T-helper 2 cell (primary cell): ENCODE data around the gene PLD5.

Experiments used
- DNase-seq, 5 experiments: peaks; one replicate each; pipeline versions ENCODE4 v3.0.0 to v3.0.0-alpha.2; 2012 to 2022
- total RNA-seq, 2 donors: gene quantifications; one replicate each; lab custom pipeline; 2026; lab: John Stamatoyannopoulos, UW

PLD5 gene
- 0 to 1.2 reads per million in 2 donors for total RNA-seq

DNA sequence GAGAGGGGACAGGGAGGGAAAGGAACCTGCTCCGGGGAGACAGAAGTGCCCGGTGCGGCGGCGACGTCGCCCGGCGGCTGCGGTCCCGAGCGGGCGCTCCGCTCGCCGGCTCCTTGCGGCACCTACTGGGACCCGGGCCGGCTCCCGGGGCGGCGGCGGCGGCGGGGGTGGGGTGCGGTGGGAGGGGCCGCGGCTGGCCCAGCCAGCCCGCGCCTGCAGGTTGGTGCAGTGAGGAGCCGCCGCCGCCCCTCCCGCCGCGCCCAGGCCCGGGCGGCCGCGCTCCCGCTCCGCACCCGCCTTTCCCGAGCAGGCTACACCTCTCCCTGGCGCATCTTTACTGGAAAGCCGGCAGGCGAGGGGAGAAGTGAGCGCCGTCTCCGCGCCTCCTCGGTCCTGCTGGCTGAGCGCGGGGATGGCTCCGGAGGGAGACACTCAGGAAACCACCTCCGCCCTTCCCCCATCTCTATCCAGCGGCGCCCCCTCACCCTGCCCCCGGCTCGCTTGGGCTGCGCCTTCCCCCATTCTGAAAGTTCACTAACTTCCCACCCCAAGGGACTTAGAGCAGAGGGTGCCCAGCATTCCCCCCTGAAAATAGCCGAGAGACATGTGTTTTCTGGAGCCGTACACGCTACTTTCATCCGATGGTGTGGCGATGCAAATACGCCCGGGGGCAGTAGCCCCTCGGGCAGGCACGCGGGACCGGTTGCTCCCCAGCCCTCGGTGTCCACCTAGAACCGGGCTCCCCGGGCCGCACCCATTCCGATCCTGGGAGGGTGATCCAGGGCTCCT, at the start of gene PLD5:
Gene PLD5, minus strand, starts transcription at position 127 of the 789 bp plus-strand sequence.
- DNase-seq, result peak in 1 of 5 experiments; percentile 3

GRCh38 chr1:242569867-242570266, 45.4 kb upstream of the PLD5 start:
- no peak for DNase-seq

DNA sequence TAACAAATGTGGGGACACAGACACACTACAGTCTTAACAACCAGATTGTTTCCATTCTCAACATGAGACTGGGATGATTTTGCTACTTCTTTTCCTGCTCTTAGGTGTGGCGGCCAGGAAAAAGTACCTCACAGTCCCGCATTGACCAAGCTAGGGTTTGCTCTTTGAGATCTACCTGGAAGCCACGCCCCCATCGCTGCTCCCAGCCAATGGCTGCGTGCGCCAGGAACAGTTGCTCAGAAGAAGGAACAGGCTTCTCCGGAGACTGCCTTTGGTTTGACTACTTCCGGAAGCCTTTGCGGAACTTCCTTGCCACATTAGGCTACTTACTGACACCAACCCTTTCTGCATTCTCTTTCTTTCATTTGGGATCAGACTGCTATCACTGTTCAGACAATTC, 44.2 kb upstream of the PLD5 start:
- no peak for DNase-seq

DNA sequence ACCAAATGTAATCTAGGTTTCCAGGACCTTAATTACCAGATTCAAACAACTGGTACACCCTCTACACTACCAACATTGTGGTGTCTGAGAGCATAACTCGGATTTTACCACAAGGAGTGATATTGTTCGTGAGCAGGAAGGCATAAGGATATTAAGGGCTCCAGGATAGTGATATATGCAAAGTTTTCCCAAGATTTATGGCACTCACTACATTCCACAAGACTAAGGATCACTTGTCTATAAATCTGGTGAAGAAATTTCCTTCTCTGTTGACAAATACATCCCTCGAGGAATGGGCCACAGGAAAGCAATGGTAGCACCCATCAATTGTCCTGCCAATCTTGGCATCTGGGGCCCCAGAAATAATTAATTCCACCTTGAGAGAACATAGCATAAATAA, 43.1 kb upstream of the PLD5 start:
- no peak for DNase-seq

- no peak for DNase-seq
These were observed 32.3 kb upstream of the PLD5 start for GRCh38 chr1:242556759-242557158.

GRCh38 chr1:242556276-242556675, 31.8 kb upstream of the PLD5 start:
- DNase-seq, result no peak

GRCh38 chr1:242554577-242554976, 30.1 kb upstream of the PLD5 start:
- DNase-seq, result no peak

GRCh38 chr1:242546849-242547729, 22.6 kb upstream of the PLD5 start:
- DNase-seq, result no peak

GRCh38 chr1:242546441-242546840, 21.9 kb upstream of the PLD5 start:
- no peak for DNase-seq

- DNase-seq, result no peak
These were observed 19.6 kb upstream of the PLD5 start for GRCh38 chr1:242544071-242544470.

DNA sequence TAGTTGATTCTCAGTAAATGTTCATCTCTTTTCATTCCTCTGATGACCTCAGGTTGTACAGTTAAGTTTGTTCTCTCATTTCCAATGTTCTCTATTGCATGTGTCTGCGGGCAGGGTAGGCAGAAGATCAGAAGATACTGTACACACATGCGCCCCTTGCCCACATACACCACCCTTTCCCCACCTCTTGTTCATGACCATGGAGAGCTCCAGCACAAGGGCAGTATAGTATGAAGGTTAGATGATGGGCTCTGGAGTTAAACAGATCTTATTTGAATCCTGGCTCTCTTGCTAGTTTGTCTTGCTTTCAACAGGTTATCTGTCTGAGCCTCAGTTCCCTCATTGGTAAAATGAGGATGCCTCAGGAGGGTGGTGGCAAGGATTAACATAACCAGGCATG, 17.8 kb upstream of the PLD5 start:
- no peak for DNase-seq

- DNase-seq, result no peak
These were observed 11.5 kb upstream of the PLD5 start for GRCh38 chr1:242535986-242536385.

- DNase-seq, result no peak
These were observed 10.3 kb upstream of the PLD5 start for GRCh38 chr1:242534753-242535152.

GRCh38 chr1:242530761-242531160, 6.3 kb upstream of the PLD5 start:
- DNase-seq, result no peak

GRCh38 chr1:242525769-242526168, 1.3 kb upstream of the PLD5 start:
- no peak for DNase-seq

GRCh38 chr1:242525360-242525722, 844 bp upstream of the PLD5 start:
- DNase-seq, result no peak

DNA sequence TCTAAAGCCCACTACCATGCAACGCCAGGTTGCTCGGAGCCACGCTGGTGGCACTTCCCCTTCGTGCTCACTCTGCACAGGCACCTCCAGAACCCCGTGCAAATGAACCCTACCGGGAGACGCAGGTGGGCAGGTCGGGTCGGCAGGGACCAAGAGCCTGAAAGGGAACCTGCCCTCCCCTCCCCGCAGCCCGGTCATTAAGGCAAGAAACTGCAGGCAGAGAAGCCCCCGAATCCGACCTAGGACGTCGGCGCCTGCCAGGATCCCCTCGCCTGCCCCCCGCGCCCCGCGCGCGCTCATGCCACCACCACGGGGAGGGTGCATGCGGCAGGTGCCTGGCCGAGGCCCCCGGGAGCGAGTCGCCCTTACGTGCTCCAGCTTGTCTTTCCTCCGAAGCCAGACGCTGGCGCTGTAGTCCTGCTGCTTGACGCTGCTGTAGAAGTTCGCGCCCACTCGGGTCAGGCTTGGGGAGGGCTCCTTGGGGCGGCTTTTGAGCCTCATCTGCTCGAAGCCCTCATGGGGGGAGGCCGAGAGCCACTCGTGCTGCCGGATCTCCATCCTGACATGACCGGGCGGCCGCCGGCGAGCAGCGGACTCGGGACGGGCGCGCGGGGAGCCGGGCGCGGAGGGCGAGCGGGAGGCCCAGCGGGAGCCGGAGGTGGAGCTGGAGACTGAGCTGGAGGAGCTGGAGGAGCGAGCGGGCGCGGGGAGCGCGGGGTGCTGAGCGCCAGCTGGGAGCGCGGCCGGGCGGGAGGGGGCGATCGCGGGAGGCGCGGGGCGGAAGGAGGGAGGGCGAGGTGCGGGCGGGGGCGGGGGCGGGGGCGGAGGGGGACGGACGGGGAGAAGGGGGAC, 552 bp downstream of the PLD5 start:
- DNase-seq, result peak in 1 of 5 experiments; percentile 18

DNA sequence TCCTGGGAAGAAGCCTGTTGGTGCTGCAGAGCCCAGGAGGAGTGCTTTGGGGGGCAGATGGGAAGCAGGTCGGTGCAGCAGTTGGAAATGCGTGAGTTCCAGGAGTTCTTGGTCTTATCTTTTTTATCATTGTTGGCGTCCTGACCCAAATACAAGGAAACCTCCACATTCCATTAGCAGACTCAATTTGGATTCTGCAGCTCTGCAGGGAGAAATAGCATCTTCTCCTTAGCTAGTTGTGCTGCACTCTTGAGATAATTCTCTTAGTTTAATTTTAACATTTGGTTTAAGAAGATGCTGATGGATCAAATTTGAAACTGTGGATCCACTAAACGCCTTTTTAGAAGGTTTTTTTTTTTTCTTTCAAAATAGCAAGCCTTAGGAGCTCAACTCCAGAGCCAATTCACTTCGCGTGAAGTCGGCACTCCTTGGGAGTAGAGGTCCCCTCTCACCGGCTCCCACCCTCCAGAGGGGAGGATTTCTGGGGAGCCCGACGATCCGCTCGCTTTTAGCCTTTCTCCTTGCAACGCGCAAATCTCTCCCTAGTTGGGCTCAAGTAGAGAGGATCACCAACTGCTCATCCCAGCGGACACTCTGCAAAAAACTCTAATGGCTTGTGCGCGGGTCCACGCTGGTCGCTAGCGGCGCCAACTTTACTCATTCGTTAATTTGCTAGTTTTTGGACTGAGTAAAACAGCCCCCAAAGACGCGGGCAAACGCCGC, 1.3 kb downstream of the PLD5 start:
- no peak for DNase-seq

DNA sequence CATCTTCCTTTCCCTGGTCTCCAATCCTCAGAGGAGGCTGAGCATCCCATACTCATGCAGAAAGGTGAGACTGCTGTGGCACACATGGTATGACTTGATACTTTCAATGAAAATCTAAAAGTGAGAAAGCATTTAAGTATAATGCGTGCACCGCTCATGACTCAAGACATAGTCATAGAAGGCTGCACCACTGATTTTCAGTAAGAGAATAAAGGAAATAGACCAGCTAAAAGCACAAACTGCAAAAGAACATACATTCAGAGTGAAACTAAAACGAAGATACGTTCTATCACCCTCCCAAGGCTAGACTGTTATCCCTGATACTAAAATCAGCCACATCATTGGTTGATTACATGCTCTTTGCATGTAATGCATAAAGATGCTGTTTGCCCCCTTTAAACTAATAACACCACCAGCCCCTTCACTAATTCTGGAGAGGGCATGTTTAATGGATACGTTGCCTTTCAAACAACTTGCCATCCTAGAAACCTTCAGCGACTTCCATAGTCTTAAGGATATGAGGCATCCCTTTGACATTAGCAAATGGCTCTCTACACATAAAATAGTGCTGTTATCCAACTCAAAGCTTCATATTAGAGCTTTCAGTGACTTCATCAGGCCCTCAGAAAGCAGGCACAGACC, 2.1 kb downstream of the PLD5 start:
- DNase-seq, result peak in 1 of 5 experiments; percentile 47

- DNase-seq, result no peak
These were observed 8.9 kb downstream of the PLD5 start for GRCh38 chr1:242515555-242515954.

GRCh38 chr1:242506724-242507123, 17.8 kb downstream of the PLD5 start:
- DNase-seq, result no peak

GRCh38 chr1:242489545-242489944, 35.0 kb downstream of the PLD5 start:
- no peak for DNase-seq
